ENCODE data around the gene CISD1. TPM values are rescaled to one million over a fixed set of nuclear protein-coding genes. Genes with fewer than 3 reads are reported as not detected.

Gene CISD1
- total RNA-seq, 1 experiment from 2014 or later = 85.7 TPM

GRCh38 chr10:58293989-58294388 lies 25.0 kb downstream of the CISD1 start:
- in situ Hi-C loops (cut with HindIII; ENCODE audit: low pct_unique_long_range_greater_than_20kb, low sequenced_read_pairs) = no loop called here
- DNase-seq (ENCODE audit: low read depth) = no peak

- DNase-seq (ENCODE audit: low read depth) = peak; percentile 41
- in situ Hi-C loops (cut with HindIII; ENCODE audit: low pct_unique_long_range_greater_than_20kb, low sequenced_read_pairs) = no loop called here
Measured at GRCh38 chr10:58299580-58299979, 30.6 kb downstream of the CISD1 start.

- in situ Hi-C loops (cut with HindIII; ENCODE audit: low pct_unique_long_range_greater_than_20kb, low sequenced_read_pairs) = no loop called here
- no peak for DNase-seq (ENCODE audit: low read depth)
Measured at GRCh38 chr10:58300676-58301075, 31.7 kb downstream of the CISD1 start.

DNA sequence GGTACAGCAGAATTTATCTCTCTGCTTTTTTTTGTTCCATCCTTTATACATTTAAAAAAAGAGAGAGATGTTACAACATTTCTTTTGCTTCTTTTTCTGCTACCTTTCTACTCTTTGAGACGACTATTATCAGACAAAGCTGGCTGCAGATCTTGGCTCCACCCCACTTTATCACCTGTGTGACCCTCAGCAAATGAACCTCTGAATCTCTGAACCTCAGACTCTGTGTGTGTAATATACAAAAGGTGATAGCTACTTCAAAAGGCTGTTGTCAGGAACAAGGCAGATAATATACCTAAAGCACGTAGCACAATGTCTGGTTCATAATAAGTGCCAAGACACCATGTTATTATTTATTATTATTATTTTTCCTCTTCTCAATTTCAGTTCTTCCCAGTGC lies 33.3 kb downstream of the CISD1 start:
- in situ Hi-C loops (cut with HindIII; ENCODE audit: low pct_unique_long_range_greater_than_20kb, low sequenced_read_pairs) = no loop called here
- no peak for DNase-seq (ENCODE audit: low read depth)

GRCh38 chr10:58304099-58304633 lies 35.2 kb downstream of the CISD1 start:
- no peak for DNase-seq (ENCODE audit: low read depth)
- in situ Hi-C loops (cut with HindIII; ENCODE audit: low pct_unique_long_range_greater_than_20kb, low sequenced_read_pairs) = no loop called here

DNA sequence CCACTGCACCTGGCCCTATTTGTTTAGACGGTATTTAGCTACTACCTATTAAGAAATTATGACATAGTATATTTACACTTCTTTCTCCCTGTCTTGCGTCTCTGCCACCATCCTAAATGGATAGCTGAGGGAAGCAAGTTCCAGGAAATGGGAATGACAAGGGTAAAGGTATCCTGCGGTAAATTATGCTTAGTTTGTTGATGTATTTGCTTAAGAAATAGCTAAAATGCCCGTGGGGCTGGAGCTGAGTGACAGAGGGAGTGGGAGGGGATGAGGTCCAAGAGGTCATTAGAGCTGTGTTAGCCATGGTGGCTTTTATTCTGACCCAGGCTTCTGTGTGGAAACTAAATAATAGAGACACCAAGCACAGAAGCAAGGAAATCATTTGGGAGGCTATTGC lies 36.9 kb downstream of the CISD1 start:
- in situ Hi-C loops (cut with HindIII; ENCODE audit: low pct_unique_long_range_greater_than_20kb, low sequenced_read_pairs) = no loop called here
- no peak for DNase-seq (ENCODE audit: low read depth)

GRCh38 chr10:58307676-58308075 lies 38.7 kb downstream of the CISD1 start:
- DNase-seq (ENCODE audit: low read depth) = no peak
- in situ Hi-C loops (cut with HindIII; ENCODE audit: low pct_unique_long_range_greater_than_20kb, low sequenced_read_pairs) = no loop called here

DNA sequence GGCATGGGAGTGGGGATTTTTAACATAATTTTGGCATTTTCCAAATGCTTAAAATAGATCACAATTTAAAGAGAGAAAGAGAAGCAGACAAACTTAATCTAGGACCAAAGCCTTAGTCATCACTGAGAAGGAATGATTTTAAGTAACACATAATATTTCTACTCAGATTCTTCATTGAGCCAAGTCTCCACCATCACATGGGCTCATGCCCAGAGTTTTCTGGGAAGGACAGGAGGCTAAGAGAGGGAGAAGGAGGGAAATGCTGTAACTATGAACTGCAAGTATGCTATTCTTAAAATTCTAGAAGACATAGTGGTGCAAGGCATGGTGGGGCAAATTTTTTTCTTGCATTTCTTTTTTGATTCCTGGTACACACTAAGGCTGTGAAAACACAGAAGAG lies 42.1 kb downstream of the CISD1 start:
- no peak for DNase-seq (ENCODE audit: low read depth)

GRCh38 chr10:58316874-58317273 lies 47.9 kb downstream of the CISD1 start:
- in situ Hi-C loops (cut with HindIII; ENCODE audit: low pct_unique_long_range_greater_than_20kb, low sequenced_read_pairs) = no loop called here
- no peak for DNase-seq (ENCODE audit: low read depth)

More for the DNA sequence above, 42.1 kb downstream of the CISD1 start:
- in situ Hi-C loops (cut with HindIII; ENCODE audit: low pct_unique_long_range_greater_than_20kb, low sequenced_read_pairs) = no loop called here

- no peak for DNase-seq (ENCODE audit: low read depth)
- in situ Hi-C loops (cut with HindIII; ENCODE audit: low pct_unique_long_range_greater_than_20kb, low sequenced_read_pairs) = no loop called here
Measured at GRCh38 chr10:58318346-58318745, 49.4 kb downstream of the CISD1 start.

- in situ Hi-C loops (cut with HindIII; ENCODE audit: low pct_unique_long_range_greater_than_20kb, low sequenced_read_pairs) = no loop called here
- DNase-seq (ENCODE audit: low read depth) = no peak
Measured at GRCh38 chr10:58319599-58319998, 50.6 kb downstream of the CISD1 start.

- no peak for DNase-seq (ENCODE audit: low read depth)
- in situ Hi-C loops (cut with HindIII; ENCODE audit: low pct_unique_long_range_greater_than_20kb, low sequenced_read_pairs) = no loop called here
Measured at GRCh38 chr10:58320351-58321049, 51.5 kb downstream of the CISD1 start.

- no peak for DNase-seq (ENCODE audit: low read depth)
- in situ Hi-C loops (cut with HindIII; ENCODE audit: low pct_unique_long_range_greater_than_20kb, low sequenced_read_pairs) = no loop called here
Measured at GRCh38 chr10:58322072-58322834, 53.3 kb downstream of the CISD1 start.

GRCh38 chr10:58322835-58323209 lies 53.9 kb downstream of the CISD1 start:
- no peak for DNase-seq (ENCODE audit: low read depth)
- in situ Hi-C loops (cut with HindIII; ENCODE audit: low pct_unique_long_range_greater_than_20kb, low sequenced_read_pairs) = no loop called here

DNA sequence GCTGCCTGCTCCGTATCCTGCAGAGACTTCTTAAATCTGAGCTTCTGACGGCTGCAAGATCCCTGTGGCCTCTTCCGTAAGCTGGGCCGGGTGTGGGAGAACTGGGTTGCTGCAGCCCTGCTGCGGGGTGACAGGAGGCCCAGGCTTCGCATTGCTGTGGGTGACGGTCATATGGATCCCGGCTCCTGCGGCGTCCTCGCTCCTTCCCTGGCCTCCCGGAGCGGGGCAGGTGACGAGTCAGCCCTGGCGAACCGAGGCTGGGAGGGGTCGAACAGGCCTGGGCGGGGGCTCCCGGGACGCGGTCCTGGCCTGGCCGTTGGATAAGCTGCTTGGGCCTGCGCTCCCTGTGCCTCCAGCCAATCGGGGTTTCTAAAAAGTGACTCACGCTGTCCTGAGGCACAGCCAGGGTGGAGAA lies 58.0 kb downstream of the CISD1 start:
- in situ Hi-C loops (cut with HindIII; ENCODE audit: low pct_unique_long_range_greater_than_20kb, low sequenced_read_pairs) = no loop called here
- no peak for DNase-seq (ENCODE audit: low read depth)

DNA sequence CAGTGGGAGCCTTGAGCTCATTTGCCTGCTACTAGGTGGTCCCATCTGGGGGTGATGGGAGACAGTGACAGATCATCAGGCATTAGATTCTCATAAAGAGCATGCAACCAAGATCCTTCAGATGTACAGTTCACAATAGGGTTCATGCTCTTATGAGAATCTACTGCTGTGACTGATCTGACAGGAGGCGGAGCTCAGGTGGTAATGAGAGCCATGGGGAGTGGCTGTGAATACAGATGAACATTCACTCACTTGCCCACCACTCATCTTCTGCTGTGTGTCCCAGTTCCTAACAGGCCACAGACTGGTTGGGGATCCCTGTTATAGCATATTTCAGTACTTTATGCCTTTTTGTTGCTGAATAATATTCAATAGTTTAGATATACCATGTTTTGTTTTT lies 59.3 kb downstream of the CISD1 start:
- in situ Hi-C loops (cut with HindIII; ENCODE audit: low pct_unique_long_range_greater_than_20kb, low sequenced_read_pairs) = no loop called here
- DNase-seq (ENCODE audit: low read depth) = no peak

DNA sequence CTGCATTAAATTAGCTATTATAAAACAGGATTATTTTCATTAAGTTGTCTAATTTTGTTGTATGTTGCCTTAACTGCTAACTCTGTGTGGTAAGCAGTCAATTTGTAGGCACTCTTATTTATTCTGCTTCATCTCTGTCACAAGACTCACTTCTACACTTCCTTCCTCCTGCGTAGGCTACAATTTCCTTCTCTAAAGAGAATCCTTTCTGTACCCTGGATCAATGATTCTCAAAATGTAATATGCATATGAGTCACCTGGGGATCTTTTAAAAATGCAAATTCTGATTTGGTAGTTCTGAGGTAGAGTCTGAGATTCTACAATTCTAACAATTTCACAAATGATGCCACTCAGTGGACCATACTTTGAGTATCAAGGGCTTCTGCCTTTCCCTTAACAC lies 61.5 kb downstream of the CISD1 start:
- DNase-seq (ENCODE audit: low read depth) = no peak
- in situ Hi-C loops (cut with HindIII; ENCODE audit: low pct_unique_long_range_greater_than_20kb, low sequenced_read_pairs) = no loop called here

GRCh38 chr10:58331646-58332045 lies 62.7 kb downstream of the CISD1 start:
- in situ Hi-C loops (cut with HindIII; ENCODE audit: low pct_unique_long_range_greater_than_20kb, low sequenced_read_pairs) = no loop called here
- DNase-seq (ENCODE audit: low read depth) = no peak

- in situ Hi-C loops (cut with HindIII; ENCODE audit: low pct_unique_long_range_greater_than_20kb, low sequenced_read_pairs) = no loop called here
- peak; percentile 73 for DNase-seq (ENCODE audit: low read depth)
Measured at GRCh38 chr10:58334817-58335305, 65.9 kb downstream of the CISD1 start, which contains the start of gene UBE2D1. UBE2D1 (plus strand) TSS chr10:58335006; CDS start chr10:58335202, 196 bp downstream.

All from Caki2 (cell line).